Stimulated activated CD4-positive, alpha-beta T cell treated with anti-CD3 and anti-CD28 coated beads, Interleukin-4, amount 100 ng/mL, for 4 hours (primary cell): ENCODE measurements around the gene CENATAC.
"Not testable (repeated sequence)": the region's sequence is repeated elsewhere in the genome, so short reads cannot be mapped to it uniquely, and the experiment has no call there.

Experiments used
- DNase-seq, 2 experiments: peaks; one replicate each; pipeline ENCODE4 v3.0.0-alpha.2; 2020

CENATAC gene

GRCh38 chr11:118998388-118998717, 415 bp downstream of the CENATAC start:
- no peak for DNase-seq

GRCh38 chr11:118998822-118999221, 884 bp downstream of the CENATAC start:
- DNase-seq: no peak

- DNase-seq: no peak
These were observed 3.0 kb downstream of the CENATAC start for GRCh38 chr11:119000906-119001305.

- no peak for DNase-seq
These were observed 8.7 kb downstream of the CENATAC start for GRCh38 chr11:119006656-119007055.

- DNase-seq: no peak
These were observed 13.6 kb downstream of the CENATAC start for GRCh38 chr11:119011476-119012053.

GRCh38 chr11:119012629-119013170, 14.8 kb downstream of the CENATAC start:
- DNase-seq: no peak

- no peak for DNase-seq
These were observed 16.4 kb downstream of the CENATAC start for GRCh38 chr11:119014209-119014924.

GRCh38 chr11:119015054-119015611, 17.2 kb downstream of the CENATAC start:
- DNase-seq: no peak

- no peak for DNase-seq
These were observed 18.5 kb downstream of the CENATAC start for GRCh38 chr11:119016216-119017009.

- not testable (repeated sequence) for DNase-seq
These were observed 19.4 kb downstream of the CENATAC start for GRCh38 chr11:119017377-119017776.

GRCh38 chr11:119018074-119018938, 20.4 kb downstream of the CENATAC start, which contains the start of the genes RPS25 and TRAPPC4:
Gene RPS25, minus strand, starts transcription at chr11:119018343. Its CDS starts 59 bp downstream, at chr11:119018284.
Gene TRAPPC4, plus strand, starts transcription at chr11:119018766. Its CDS starts 30 bp downstream, at chr11:119018796.
- DNase-seq: peak; percentile 89 to 95

GRCh38 chr11:119019996-119020395, 22.1 kb downstream of the CENATAC start:
- DNase-seq: no peak

- no peak for DNase-seq
These were observed 23.7 kb downstream of the CENATAC start for GRCh38 chr11:119021631-119022030.

GRCh38 chr11:119023741-119024140, 25.8 kb downstream of the CENATAC start:
- no peak for DNase-seq

- DNase-seq: no peak
These were observed 26.6 kb downstream of the CENATAC start for GRCh38 chr11:119024430-119025098.

GRCh38 chr11:119025099-119025473, 27.1 kb downstream of the CENATAC start:
- no peak for DNase-seq

- DNase-seq: no peak
These were observed 27.6 kb downstream of the CENATAC start for GRCh38 chr11:119025541-119025940.

GRCh38 chr11:119025978-119026766, 28.2 kb downstream of the CENATAC start:
- DNase-seq: no peak

GRCh38 chr11:119026970-119027369, 29.0 kb downstream of the CENATAC start:
- no peak for DNase-seq

GRCh38 chr11:119027561-119028345, 29.8 kb downstream of the CENATAC start:
- no peak for DNase-seq
